G401.6 (cell line): ENCODE results near the gene ECE1.

ENCODE experiments used
- FAIRE-seq: peaks from 2 replicates; lab custom pipeline; 2012; peaks lifted over from hg19 to GRCh38; lab: Jason Lieb, UNC

Gene ECE1

DNA sequence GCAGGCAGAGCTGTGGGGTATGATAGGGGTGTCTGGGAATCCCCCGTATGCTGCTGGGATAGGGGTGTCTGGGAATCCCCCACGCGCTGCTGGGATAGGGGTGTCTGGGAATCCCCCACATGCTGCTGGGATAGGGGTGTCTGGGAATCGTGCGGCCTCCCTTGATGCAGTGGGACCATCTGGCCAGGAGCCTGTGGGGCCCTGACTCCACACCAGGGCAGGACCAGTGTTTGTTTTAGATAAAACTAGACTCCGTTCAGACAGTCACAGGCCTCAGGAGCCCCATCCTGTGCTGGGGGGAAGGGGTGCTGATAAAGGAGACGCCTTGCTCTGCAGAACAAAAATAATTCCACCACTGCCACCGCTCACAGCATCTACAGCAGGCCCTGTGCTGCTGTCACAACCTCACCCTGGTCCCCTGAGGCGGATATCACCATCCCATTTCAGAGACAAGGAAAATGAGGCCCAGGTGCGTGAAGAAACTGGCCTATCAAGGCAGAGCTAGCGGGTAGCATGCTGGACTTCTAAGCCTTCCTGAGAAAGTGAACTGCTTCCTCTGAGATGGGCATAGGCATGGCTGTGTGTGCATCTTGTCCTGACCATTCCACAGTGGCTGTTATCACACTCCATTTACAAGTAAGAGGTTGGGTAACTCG lies 24.0 kb downstream of the ECE1 start:
- FAIRE-seq: no peak

DNA sequence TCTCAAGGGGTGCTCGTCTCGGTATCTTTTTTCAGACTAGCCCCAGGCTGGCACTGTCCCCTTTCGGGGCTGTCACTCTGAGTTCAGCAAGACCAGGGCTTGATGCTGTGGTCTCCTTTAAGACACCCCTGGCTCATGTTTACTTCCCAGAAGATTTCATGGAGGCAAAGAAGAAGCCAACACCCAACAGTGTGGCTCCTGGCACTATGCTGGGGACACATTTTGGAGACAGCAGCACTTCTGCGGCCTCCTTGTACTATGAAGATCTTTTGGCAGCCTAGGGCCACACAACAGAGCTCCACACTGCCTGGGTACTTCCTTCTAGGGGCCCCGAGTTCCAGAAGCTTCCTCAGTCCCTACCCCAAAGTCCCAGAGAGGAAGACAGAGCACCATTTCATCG lies 24.6 kb downstream of the ECE1 start:
- no peak for FAIRE-seq

DNA sequence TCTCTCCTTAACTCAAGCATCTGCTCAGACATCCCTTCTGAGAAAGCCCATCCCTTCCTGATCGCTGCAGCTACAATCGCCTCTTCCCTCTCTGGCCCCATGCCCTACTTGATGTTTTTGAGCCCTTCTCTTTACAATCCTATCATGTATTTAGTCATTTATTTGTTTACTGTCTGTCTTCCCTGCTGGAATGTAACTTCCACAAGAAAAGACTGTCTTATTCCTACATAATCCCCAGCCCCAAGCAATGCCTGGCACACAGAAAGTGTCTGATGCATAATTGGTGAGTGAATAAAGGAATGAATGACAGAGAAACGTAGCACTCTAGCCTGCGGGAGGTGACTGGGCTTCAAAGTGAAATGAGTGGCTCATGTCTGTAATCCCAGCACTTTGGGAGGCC lies 25.4 kb downstream of the ECE1 start:
- no peak for FAIRE-seq

DNA sequence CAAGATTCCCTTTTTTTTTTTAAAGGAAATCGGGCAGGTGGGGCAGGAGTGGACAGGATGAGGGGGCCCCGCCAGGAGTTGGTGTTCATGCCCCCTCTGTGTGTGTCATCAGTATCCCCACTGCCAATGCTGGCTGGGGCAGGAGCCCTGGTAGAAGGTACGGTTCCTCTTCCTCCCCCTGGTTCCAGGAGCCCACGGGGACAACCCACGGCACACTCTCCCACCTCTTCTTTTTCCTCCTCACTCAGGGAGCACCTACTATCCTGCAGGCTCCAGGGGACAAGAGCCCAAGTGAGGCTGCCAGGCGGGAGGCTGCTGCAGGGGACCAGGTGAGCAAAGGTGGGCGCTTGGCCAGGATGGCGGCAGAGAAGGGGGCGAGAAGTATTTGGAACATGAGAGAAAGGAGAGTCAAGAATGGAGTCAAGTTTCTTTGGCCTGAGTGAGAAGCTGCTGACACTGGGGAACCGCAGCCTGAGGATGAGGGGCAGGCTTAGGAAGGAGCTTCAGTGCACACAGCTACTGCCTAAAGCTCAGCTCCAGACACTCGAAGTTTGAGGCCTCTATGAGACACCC lies 26.5 kb downstream of the ECE1 start:
- FAIRE-seq: no peak

DNA sequence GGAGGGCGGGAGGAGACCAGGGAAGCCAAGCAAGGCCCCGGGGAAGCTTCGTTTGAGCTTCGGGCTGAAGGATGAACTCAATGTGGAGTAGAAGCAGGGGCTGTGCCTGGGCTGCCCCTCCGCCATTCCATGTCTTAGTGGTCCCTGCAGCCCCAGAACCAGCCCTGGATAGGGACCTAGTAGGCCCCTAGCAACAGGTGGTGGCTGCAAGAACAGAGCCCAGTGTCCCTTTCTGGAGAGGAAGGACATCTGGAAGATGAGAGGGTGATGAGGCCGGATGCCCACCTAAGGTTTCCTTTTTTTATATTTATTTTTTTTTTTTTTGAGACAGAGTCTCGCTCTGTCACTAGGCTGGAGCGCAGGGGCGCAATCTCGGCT lies 27.2 kb downstream of the ECE1 start:
- FAIRE-seq: no peak

DNA sequence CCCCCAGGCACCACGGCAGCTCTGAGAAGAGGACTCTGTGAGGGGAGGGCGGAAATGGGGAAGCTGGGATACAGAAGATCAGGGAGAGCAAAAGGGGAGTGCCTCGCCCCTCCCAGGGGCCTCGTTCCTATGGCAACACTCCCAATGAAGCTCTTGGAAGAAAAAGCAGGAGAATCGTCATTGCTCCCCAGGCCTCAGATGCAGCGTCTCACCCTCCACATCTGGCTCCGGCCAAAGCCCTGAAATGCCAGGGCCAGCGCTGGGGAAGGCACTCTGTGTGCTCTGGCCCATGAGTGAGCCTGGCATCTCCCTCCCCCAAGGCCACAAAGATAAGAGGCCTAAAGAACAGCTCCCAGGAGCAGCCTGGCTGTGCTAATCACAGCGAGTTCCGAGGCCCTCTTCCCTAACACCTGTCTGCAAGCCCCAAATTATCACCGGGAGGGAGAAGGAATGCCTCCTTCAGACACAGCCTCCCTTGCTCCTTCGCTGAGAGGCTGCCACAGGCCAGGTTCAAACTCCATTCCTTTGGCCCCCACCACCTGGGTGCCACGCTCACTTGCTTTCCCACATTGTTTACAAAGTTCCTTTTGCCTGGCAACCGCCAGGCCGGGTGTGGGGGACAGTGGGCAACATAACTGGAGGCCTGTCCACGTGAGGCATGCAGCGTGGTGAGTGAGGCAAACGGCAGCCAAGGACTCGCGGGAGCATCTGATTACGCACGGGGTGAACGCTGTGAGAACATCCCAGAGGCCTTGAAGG lies 27.8 kb downstream of the ECE1 start:
- FAIRE-seq: no peak

DNA sequence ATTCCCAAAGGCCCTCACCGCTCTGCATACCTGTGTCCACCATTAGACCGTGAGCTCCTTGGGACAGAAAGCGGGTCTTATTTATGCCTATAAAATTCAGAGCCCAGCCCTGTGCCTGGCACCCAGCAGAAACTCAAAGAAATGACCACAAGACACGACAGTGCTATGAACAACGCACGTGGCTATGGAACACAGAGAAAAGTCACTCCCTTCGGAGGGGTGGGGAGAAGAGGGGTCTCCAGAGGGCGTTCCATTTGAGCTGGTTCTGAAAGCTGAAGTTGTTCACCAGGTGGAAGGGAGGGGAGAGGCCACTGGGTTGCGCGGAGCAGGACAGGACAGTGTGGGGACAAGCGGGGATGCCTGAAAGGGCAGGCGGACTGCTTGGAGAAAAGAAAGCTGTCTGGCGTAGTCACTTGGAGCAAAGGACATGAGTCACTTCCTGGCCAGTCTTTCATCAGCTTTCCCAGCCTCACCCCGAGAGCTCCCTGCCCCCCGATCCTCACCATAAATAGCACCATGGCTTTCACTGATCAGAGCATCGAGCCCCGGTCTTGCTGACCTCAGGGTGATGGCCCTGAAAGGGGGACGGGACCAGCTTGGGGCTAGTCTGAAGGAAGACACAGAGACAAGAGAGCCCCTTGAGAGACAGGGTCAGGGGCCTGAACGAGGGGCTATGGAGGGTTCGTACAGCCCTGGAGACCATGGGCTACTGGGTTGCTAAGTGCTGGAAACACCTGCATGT lies 28.5 kb downstream of the ECE1 start:
- FAIRE-seq: no peak

DNA sequence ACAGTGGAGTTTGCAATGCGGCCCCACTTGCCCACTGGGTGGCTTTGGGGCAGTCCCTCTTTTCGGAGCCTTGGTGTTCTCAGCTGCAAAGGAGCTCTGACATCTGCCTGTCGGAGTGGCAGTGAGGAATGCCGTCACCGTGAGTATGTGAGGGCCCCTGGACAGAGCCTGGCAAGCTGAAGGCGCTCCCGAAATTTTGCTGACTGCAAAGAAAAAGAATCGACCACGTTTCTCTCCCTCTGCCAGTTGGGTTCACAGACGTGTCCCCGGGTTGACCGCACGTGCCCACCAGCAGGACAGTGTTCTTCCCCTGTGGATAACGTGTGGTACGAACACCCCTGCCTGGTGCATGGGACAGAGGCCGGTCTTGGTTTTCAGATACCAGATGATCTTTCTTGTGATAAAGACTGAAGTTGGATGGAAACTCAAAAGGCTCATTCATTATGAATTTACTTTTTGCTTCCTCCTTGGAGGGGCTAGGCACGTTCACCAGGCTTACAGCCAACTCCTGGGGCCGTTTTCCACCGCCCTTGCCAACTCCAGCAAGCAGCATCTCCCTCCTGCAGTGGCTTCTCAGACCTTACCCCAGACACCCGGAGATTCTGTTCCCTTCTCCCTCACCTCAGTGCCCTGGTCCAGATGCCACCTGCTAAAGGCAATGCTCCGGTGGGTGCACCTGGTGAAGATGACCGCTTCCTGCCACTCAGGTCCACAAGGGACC lies 29.7 kb downstream of the ECE1 start:
- no peak for FAIRE-seq

DNA sequence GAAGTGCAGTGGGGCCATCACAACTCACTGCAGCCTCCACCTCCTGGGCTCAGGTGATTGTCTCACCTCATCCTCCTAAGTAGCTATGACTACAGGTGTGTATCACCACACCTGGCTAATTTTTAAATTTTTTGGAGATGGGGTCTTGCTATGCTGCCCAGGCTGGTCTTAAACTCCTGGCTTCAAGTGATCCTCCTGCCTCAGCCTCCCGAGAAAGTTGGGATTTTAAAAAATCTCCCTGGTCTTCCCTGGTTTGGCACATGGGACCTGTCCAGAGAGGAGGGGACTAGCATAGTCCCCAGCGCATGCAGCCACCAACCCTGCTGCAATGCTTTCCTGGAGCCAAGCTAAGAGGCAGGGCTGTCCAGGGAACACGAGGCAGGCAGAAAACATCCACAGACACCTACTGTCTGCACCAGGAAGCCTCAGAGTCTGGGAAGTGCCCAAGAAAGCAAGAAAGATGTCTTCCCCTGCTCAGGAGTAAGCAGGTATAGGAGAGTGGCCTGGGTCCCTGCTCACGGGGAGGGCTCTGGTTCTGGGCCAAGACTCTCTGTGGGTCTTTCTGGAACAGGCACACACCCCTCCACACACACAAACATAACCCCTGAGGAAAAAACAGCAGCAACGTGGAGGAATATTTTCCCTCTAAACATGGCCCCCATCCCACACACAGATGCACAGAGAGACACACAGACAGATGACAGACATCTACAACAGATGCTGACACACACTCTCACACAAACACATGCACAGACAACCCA lies 30.8 kb downstream of the ECE1 start:
- no peak for FAIRE-seq

DNA sequence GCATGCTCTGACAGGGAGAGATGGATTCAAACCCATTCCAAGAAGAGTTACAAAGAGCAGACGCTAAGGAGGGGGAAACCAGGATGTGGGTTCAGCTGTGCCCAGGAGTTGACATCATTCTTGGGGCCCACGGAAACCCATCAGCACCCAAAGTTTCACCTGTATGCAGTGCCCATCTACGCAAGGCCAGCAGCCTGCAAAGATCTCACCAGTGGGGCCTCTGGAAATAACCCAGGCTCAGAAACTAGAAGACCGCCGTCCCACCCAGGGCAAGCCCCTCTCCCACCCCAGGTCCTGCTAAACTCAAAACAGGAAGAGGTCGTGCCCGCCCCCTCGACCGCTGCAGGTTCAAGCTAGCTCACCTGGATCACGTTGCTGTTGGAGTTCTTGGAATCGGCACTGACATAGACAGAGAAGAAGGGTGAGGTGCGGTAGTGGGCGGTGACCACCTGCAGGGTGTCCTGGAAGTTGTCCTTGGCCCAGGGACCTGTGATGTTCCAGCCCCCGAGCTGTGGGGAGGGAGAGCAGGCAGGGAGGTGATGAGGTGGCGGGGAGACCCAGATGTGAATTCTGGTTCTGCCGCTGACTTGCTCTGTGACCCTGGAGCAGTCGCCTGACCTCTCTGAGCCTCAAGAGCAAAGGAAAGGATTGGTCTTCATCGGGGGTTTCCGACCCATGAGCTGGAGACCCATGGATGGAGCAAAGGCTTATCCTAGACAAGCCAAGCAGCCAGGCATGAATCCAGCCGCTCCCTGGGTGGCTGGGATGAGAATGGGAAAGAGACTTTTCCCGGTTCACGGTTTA lies 31.7 kb downstream of the ECE1 start:
- FAIRE-seq: no peak

DNA sequence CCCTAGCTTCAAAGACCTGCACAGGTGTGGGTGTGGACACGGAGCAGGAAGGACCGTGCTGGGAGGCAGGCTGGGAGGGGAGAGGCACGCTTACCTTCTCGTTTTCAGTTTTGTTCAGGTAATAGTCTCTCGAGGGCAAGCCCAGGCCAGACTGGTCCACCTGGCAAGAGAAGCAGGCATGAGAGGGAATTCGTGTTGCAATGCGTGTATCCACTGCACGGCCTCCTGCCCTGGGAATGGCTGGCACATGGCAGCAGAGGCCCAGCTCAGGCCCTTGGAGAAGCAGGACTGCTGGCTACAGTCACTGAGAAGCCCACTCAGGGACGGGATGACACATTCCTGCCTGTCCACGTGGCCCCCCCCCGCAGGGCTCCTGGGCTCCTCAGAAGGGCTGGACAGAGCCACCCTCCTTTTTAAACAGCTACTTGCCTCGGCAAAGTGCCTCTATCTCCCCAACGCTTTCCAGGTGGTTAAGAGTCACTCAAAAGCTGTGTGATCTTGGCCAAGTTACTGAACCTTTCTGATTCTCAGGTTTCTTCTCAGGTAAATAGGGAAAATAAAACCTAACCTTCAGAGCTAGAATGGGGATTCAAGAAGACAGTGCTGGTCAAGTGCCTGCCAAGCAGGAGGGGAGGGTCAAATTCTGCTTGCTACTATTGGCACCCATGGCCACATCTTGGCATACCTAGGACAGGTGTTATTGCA lies 32.7 kb downstream of the ECE1 start:
- no peak for FAIRE-seq

DNA sequence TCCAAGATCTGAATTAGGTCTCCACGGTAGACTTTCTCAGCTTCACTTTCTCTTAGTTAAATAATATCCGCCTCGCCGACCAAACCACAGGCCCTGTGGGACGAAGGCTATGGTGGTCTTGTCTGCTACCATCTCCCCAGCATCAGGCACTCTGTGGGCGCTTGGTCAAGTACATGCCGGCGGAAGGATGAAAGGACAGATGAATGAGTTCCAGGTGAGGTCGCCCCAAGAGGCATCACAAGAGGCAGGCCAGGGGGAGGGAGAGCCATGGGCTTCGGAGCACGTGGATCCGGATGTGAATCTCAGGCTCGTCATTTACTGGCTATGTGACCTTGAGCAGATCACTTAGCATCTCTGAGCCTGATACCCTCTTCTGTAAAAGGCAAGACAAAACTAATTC lies 33.5 kb downstream of the ECE1 start:
- no peak for FAIRE-seq

DNA sequence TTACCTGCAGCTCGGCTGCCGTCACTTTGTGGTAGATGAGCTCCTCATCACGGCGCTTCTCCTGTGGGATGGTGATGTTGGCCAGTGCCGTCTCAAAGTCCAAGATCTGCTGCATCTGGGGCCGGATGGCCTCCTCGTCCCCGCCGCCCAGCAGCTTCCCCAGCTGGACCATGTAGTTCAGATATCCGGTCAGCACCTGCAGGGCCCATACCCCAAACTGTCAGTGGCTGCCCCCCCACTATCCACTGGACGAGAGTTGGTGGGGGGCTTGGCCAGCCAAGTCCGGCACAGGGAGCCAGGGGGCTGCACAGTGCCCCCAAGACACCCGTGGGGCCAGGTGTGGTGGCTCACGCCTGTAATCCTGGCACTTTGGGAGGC lies 34.3 kb downstream of the ECE1 start:
- FAIRE-seq: no peak

DNA sequence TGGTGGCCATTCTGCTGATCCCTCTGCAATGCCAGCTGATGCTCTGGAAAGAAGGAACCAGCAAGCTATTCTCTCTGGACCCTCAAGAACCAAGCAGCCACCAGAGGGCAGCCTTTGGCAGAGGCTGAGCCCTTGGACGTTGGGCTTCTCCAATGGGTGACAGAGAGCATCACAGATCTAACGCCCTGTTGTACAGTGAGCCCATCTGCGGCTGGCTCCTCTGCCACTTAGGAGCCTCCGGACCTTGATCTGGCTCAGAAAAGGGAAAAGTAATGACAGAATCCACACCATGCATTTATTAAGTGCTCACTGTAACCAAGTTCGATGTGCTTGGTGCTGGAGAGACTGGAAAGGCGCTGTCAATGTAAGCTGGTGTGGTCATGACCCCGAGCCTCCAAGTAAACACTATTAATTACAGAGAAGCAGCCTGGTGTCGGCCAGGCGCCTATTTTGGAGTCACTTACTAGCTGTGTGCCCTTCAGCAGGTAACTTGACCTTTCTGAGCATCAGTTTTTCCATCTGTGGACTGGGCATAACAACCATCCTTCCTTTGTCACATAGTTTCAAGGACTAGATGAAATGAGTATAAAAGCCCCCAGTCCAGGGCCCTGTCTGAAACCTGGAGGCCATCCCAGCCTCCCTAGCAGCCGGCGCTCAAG lies 34.9 kb downstream of the ECE1 start:
- peak; percentile 92 for FAIRE-seq

DNA sequence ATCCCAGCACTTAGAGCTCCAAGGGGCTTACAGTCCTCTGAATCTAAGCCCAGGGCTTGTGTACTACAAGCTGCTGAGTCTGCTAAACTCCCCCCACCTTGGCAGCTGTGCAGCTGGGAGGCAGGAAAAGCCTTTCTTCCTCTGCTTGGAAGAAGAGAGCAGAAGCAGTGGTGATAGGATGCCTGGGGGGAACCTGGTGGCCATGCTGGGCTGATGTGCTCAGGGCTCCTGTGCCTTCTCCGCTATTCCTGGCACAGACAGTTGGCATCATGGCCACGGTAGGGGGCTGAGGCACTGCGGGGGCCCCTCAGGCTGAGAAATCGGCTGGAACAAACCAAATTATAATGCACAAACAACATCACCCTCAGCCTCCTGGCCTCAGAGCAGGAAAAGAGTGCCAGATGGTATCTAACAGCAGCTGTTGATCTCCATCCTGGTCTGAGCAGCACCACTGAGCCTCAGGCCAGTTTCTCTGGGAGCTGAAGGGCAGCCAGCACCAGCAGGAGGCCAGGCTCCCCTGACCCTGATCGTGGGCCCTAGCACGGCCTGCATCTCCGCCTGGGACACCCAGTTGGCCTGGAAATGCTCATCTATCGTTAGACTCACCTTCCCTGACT lies 35.8 kb downstream of the ECE1 start:
- no peak for FAIRE-seq

DNA sequence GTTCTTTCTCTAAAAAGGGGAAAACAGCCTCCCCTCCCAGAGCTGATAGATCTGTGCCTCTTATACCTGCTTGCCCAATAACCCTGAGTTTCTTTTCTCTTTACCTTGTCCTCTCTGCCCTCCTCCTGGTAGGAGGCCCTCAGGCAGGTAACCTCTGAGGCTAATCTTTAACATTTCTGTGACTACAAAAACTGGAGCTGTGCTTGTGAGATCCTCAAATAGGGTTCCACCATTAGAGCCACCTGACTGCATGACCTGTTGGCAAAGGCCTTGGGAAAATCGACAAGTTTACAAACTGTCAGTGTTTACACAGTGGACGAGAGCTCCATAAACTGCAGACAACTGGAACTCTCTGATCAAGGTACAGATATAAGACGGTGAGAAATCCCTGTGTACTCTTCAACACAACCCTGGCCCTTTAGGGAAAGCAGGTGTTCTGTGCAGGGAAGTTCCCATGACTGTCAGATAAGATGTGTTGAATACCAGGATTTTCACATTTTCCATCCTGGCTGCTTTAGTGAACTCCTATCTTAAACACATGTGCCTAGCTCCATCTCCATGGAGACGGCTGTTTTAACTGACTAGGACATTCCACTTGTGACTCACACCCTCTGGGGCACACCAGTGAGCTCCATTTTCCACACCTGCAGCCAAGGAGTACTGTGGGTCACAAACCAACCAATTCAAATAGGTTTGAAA lies 38.3 kb downstream of the ECE1 start:
- no peak for FAIRE-seq

DNA sequence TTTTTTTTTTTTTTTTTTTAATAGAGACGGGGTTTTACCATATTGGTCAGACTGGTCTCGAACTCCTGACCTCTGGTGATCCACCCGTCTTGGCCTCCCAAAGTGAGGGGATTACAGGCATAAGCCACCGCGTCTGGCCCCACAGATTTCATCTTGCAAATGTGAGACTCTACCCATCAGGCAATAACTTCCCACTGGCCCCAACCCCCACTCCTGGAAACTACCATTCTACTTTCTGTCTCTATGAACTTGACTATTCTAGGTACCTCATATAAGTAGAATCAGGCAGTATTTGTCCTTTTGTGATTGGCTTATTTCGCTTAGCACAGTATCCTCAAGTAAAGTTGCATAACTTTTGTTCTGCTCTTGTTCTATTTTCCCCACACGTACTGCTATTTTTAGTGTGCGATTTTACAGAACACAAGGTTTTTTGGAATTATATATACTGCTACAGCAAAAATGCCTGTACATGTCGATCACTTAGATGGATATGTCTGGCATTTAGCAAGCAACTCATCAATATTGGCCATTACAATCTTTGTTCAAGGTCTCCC lies 40.2 kb downstream of the ECE1 start:
- no peak for FAIRE-seq
